Upper lobe of left lung (tissue), 4 donors: ENCODE measurements around the gene ARHGAP8.

ENCODE experiments used
- EP300 ChIP-seq, 4 donors: sonication (generic); formaldehyde crosslinking; IDR thresholded peaks; one replicate each; pipeline ENCODE4 v1.5.1; 2017; ENCODE audit warnings: antibody characterized with exemption in 4 of 4, control low read depth in 2 of 4
- TF ChIP-seq, protein P1 (sequence below), 6 experiments: fragments of 450-650 bp in 4 of 6; fragments of 200-600 bp in 2 of 6; sonication (generic) in 2 of 6; IDR thresholded peaks; one replicate each; pipeline ENCODE4 v1.5.1; 2016 to 2019; ENCODE audit warnings: antibody characterized with exemption in 6 of 6

DNA sequence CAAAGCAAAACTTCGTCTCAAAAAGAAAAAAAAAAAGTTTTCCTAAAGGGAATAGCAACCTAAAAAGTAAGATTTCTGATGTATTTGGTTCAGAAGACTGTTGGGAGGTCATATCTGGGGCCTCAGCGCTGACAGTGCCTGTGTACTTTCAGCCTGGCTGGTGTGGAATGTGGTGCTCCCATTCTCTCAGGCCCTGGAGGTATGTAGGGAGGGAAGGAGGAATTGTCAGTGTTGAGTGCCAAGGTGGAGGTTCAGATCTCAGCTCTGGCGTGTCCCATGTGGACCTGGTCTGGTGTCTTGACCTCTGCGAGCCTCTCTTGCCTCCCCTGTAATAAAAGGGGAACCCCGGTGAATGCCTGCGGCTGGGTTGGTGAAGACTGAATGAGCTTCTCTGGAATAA lies 28.0 kb upstream of the ARHGAP8 start:
- TF ChIP-seq, protein P1, sequence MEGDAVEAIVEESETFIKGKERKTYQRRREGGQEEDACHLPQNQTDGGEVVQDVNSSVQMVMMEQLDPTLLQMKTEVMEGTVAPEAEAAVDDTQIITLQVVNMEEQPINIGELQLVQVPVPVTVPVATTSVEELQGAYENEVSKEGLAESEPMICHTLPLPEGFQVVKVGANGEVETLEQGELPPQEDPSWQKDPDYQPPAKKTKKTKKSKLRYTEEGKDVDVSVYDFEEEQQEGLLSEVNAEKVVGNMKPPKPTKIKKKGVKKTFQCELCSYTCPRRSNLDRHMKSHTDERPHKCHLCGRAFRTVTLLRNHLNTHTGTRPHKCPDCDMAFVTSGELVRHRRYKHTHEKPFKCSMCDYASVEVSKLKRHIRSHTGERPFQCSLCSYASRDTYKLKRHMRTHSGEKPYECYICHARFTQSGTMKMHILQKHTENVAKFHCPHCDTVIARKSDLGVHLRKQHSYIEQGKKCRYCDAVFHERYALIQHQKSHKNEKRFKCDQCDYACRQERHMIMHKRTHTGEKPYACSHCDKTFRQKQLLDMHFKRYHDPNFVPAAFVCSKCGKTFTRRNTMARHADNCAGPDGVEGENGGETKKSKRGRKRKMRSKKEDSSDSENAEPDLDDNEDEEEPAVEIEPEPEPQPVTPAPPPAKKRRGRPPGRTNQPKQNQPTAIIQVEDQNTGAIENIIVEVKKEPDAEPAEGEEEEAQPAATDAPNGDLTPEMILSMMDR (IDR thresholded peaks at IDR 0.05): no peak
- TF ChIP-seq EP300 (IDR thresholded peaks at IDR 0.05): no peak
